Measurements from ENCODE around the gene SLC16A5. TPM values are rescaled to one million over a fixed set of nuclear protein-coding genes. Genes with fewer than 3 reads are reported as not detected.
"Not testable (repeated sequence)": the region's sequence is repeated elsewhere in the genome, so short reads cannot be mapped to it uniquely, and the experiment has no call there.

Gene SLC16A5
- total RNA-seq, 1 donor from 2014 or later = 40.5 TPM

DNA sequence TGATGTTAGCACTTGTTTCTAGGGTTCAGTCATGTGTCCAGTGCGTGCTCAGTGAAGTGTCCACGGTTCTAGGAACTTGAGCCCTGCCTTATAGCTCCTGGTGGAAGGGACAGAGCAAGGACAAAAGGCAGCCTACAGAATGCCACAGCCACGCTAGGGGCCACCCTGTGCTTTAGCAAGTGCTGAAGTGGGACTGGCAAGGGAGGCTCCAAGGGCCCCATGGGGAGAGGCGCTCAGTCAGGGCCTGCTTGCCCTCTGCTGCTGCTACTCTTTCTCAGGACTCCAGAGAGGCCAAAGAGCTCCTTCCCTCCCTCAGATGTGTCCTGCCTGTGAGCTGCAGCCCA, 37.0 kb downstream of the SLC16A5 start:
- TF ChIP-seq, protein P1, sequence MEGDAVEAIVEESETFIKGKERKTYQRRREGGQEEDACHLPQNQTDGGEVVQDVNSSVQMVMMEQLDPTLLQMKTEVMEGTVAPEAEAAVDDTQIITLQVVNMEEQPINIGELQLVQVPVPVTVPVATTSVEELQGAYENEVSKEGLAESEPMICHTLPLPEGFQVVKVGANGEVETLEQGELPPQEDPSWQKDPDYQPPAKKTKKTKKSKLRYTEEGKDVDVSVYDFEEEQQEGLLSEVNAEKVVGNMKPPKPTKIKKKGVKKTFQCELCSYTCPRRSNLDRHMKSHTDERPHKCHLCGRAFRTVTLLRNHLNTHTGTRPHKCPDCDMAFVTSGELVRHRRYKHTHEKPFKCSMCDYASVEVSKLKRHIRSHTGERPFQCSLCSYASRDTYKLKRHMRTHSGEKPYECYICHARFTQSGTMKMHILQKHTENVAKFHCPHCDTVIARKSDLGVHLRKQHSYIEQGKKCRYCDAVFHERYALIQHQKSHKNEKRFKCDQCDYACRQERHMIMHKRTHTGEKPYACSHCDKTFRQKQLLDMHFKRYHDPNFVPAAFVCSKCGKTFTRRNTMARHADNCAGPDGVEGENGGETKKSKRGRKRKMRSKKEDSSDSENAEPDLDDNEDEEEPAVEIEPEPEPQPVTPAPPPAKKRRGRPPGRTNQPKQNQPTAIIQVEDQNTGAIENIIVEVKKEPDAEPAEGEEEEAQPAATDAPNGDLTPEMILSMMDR (IDR thresholded peaks at IDR 0.05) = no peak
- Histone ChIP-seq H3K4me3 (no peak overlapping the region), H3K4me1 (peaks cover 14% of the 10 kb centered on the region), H3K9me3 (no peaks in the 10 kb centered on the region), H3K27me3 (no peaks in the 10 kb centered on the region), H3K27ac (peak overlapping the region; percentile 72), H3K36me3 (peaks cover 23% of the 10 kb centered on the region)
- DNase-seq = no peak
- peak; percentile 2 for ATAC-seq
- intact Hi-C loops (cut with DNase I) = no loop called here

DNA sequence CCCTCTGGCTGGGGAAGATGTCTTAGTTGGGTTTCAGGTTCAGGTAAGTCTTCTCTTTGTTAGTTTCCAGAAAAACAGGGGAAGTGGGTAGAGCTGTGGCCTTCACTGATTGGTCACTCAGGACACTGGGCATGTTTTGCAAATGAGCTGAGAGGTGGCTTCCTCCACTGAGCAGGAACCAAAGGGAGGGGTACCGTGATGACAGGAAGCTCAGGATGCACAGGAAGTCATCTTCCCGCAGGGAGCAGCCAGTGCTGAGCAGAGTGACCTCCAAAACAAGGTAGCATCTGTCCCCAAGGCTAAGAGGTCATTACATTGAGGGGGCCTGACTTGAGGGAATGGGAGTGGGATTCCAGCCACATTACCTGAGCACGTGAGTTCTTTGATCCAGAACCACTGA, 38.2 kb downstream of the SLC16A5 start:
- no peak overlapping the region for H3K27ac ChIP-seq
- TF ChIP-seq, protein P1 (IDR thresholded peaks at IDR 0.05) = no peak
- H3K4me3 ChIP-seq = no peak overlapping the region
- H3K36me3 ChIP-seq = peaks cover 22% of the 10 kb centered on the region
- H3K27me3 ChIP-seq = no peaks in the 10 kb centered on the region
- no peak for ATAC-seq
- H3K4me1 ChIP-seq = peaks cover 18% of the 10 kb centered on the region
- DNase-seq = no peak
- no peaks in the 10 kb centered on the region for H3K9me3 ChIP-seq
- intact Hi-C loops (cut with DNase I) = no loop called here

GRCh38 chr17:75126954-75127353, 39.2 kb downstream of the SLC16A5 start:
- no peak for DNase-seq
- H3K36me3 ChIP-seq = peaks cover 19% of the 10 kb centered on the region
- no peaks in the 10 kb centered on the region for H3K9me3 ChIP-seq
- no peak overlapping the region for H3K4me3 ChIP-seq
- TF ChIP-seq, protein P1 (IDR thresholded peaks at IDR 0.05) = no peak
- H3K27ac ChIP-seq = no peak overlapping the region
- no peaks in the 10 kb centered on the region for H3K27me3 ChIP-seq
- intact Hi-C loops (cut with DNase I) = no loop called here
- no peak for ATAC-seq
- peaks cover 21% of the 10 kb centered on the region for H3K4me1 ChIP-seq

GRCh38 chr17:75127936-75128335, 40.2 kb downstream of the SLC16A5 start:
- H3K9me3 ChIP-seq; H3K27ac ChIP-seq; H3K4me3 ChIP-seq; ATAC-seq; intact Hi-C loops (cut with DNase I); H3K27me3 ChIP-seq; DNase-seq: not testable (repeated sequence)
- Histone ChIP-seq H3K36me3 (peaks cover 19% of the 10 kb centered on the region), H3K4me1 (peaks cover 25% of the 10 kb centered on the region)

- H3K36me3 ChIP-seq = peaks cover 19% of the 10 kb centered on the region
- no peaks in the 10 kb centered on the region for H3K9me3 ChIP-seq
- TF ChIP-seq, protein P1 (IDR thresholded peaks at IDR 0.05) = no peak
- no peak for ATAC-seq
- H3K27ac ChIP-seq = no peak overlapping the region
- no peak for DNase-seq
- no peak overlapping the region for H3K4me3 ChIP-seq
- peaks cover 25% of the 10 kb centered on the region for H3K4me1 ChIP-seq
- no peaks in the 10 kb centered on the region for H3K27me3 ChIP-seq
- intact Hi-C loops (cut with DNase I) = no loop called here
Measured at GRCh38 chr17:75128694-75129505, 41.1 kb downstream of the SLC16A5 start.

GRCh38 chr17:75129576-75129975, 41.8 kb downstream of the SLC16A5 start:
- Histone ChIP-seq H3K9me3 (no peaks in the 10 kb centered on the region), H3K36me3 (peaks cover 19% of the 10 kb centered on the region), H3K4me3 (no peak overlapping the region), H3K4me1 (peaks cover 20% of the 10 kb centered on the region), H3K27ac (no peak overlapping the region), H3K27me3 (no peaks in the 10 kb centered on the region)
- TF ChIP-seq, protein P1 (IDR thresholded peaks at IDR 0.05) = no peak
- DNase-seq (no peak), ATAC-seq (no peak)
- intact Hi-C loops (cut with DNase I) = no loop called here

Measured in upper lobe of right lung (tissue), 1 donor.